Measurements from ENCODE around the gene WDR1.

DNA sequence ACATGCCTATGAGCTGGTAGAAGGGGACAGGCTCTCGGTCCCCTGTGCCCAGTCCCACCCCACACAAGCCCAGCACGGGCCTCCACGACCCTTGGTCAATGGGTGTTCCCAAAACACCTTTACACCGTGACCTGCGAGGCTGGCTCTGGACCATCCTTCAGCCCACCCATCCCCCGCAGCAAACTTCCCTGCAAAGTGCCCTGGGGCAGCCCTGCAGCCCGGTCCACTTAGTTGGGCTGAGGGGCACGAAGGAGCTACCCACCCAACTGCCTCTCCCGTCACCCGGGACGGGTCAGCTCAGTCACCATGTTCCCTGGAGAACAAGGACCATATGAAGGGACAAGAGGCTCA lies 23.4 kb downstream of the WDR1 start:
- TF ChIP-seq POLR2A (IDR thresholded peaks at IDR 0.05): no peak
- TF ChIP-seq, protein P1, sequence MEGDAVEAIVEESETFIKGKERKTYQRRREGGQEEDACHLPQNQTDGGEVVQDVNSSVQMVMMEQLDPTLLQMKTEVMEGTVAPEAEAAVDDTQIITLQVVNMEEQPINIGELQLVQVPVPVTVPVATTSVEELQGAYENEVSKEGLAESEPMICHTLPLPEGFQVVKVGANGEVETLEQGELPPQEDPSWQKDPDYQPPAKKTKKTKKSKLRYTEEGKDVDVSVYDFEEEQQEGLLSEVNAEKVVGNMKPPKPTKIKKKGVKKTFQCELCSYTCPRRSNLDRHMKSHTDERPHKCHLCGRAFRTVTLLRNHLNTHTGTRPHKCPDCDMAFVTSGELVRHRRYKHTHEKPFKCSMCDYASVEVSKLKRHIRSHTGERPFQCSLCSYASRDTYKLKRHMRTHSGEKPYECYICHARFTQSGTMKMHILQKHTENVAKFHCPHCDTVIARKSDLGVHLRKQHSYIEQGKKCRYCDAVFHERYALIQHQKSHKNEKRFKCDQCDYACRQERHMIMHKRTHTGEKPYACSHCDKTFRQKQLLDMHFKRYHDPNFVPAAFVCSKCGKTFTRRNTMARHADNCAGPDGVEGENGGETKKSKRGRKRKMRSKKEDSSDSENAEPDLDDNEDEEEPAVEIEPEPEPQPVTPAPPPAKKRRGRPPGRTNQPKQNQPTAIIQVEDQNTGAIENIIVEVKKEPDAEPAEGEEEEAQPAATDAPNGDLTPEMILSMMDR (IDR thresholded peaks at IDR 0.05): no peak
